ENCODE data around the gene DNAL4. TPM values are rescaled to one million over a fixed set of nuclear protein-coding genes. Genes with fewer than 3 reads are reported as not detected.

The DNAL4 gene
- total and polyA plus RNA-seq, 10 of the 15 experiments (the other 5 are each of a cell fraction or from before 2014, with no cell fraction given) = 0.35 to 8.5 (median 6.3) TPM; not detected in 1

- no peaks in the 10 kb centered on the region for H3K4me1 ChIP-seq (ENCODE audit: control insufficient read depth, insufficient read depth, low read length)
- in situ Hi-C loops (cut with MboI) (no loop called here), intact Hi-C loops (cut with micrococcal nuclease; ENCODE audit: unreplicated experiment) (no loop called here)
- no peaks in the 10 kb centered on the region for H3K9me3 ChIP-seq (replicated peaks; ENCODE audit: control insufficient read depth, insufficient read depth, low read length)
- WGBS (ENCODE audit: insufficient coverage, insufficient replicate concordance, low lambda C conversion rate, missing lambda C conversion rate) = 17% methylated on average over 6 of the region's 6 CpGs
- ChIA-PET RAD21 (ENCODE audit: unreplicated experiment) (no interaction called here), CTCF (interaction anchor here (1.4 kb wide), 1 partner anchor 68 kb away, joined by 5 read pairs; no protein-coding TSS in a partner anchor), POLR2A (no interaction called here), SMC1A (ENCODE audit: uncharacterized antibody, unreplicated experiment) (interaction anchor here (1.4 kb wide), 1 partner anchor 63 kb away, joined by 4 read pairs; no protein-coding TSS in a partner anchor)
- no peak for TF ChIP-seq ZNF384 (IDR thresholded peaks at IDR 0.05; ENCODE audit: borderline replicate concordance, low read depth, low read length)
- TF ChIP-seq IKZF2 (IDR thresholded peaks at IDR 0.05) = no peak
- no peak for TF ChIP-seq BACH1 (IDR thresholded peaks at IDR 0.05; ENCODE audit: borderline replicate concordance)
- TF ChIP-seq PBX3 (IDR thresholded peaks at IDR 0.05; ENCODE audit: insufficient replicate concordance, low read depth, low read length) = no peak
- no peak for TF ChIP-seq BCL3 (IDR thresholded peaks at IDR 0.05; ENCODE audit: borderline replicate concordance, insufficient read depth, low read depth, low read length, poor library complexity, severe bottlenecking)
- no peaks in the 10 kb centered on the region for H4K20me1 ChIP-seq (ENCODE audit: control insufficient read depth, insufficient read depth)
- FAIRE-seq (no peak), DNase-seq (ENCODE audit: low read depth, low spot score) (no peak), ATAC-seq (no peak)
- no peak overlapping the region for H3K4me3 ChIP-seq
- no peaks in the 10 kb centered on the region for H3K79me2 ChIP-seq (ENCODE audit: control insufficient read depth, insufficient read depth, low read length)
- no peak overlapping the region for H3K27ac ChIP-seq (ENCODE audit: control insufficient read depth, insufficient read depth)
- no peaks in the 10 kb centered on the region for H3K36me3 ChIP-seq (ENCODE audit: control insufficient read depth in 2 of 2, insufficient read depth in 2 of 2, low read length in 1 of 2)
- peaks cover 11 to 13% of the 10 kb centered on the region in 2 experiments; a peak in 3 of 4 replicates for H3K27me3 ChIP-seq (replicated peaks in 1 of 2; ENCODE audit: control insufficient read depth in 2 of 2, insufficient read depth in 2 of 2, low read length in 1 of 2)
- no TSS peak for BruUV-seq (replicated peaks)
- no peak overlapping the region for H2AFZ ChIP-seq (ENCODE audit: control insufficient read depth, low read depth, low read length)
- H3K9ac ChIP-seq (ENCODE audit: control insufficient read depth, insufficient read depth, low read length) = no peak overlapping the region
- H3K4me2 ChIP-seq (ENCODE audit: control insufficient read depth, insufficient read depth) = no peak overlapping the region
Observed at GRCh38 chr22:38837414-38837928, 43.5 kb upstream of the DNAL4 start.
